IMR-90 (cell line): ENCODE data around the gene CDCP2. TPM values are rescaled to one million over a fixed set of nuclear protein-coding genes. Genes with fewer than 3 reads are reported as not detected.

Source experiments
- ATAC-seq: fragments of 200-7000 bp; cut with Tn5 transposase; 2 replicates; pipeline ENCODE4 v1.9.1; 2020; ENCODE audit warnings: low read depth, mild to moderate bottlenecking, moderate library complexity
- BruUV-seq: library from RNA; stranded (reverse); fragments of 400-500 nt; replicated peaks from 2 replicates; lab custom pipeline; 2021; lab: Mats Ljungman, UMichigan
- CTCF ChIA-PET: fragments of 300-600 bp; formaldehyde crosslinking; extraction: SDS; loops from one replicate; lab custom pipeline; 2021; ENCODE audit warnings: antibody characterized with exemption; lab: Yijun Ruan, JAX
- POLR2A ChIA-PET: fragments of 300-600 bp; sonication (Branson Sonifier 250); formaldehyde crosslinking; loops from one replicate; lab custom pipeline; 2022; ENCODE audit warnings: antibody characterized with exemption; ENCODE audit not compliant: unreplicated experiment; lab: Charles Lee
- DNase-seq: peaks from one replicate; pipeline ENCODE4 v3.0.0; 2013
- H2AFZ ChIP-seq: replicated peaks from 2 replicates; pipeline ENCODE3; 2013; ENCODE audit warnings: low read length, mild to moderate bottlenecking; ENCODE audit not compliant: poor library complexity
- H2AK5ac ChIP-seq: 2 replicates; pipeline ENCODE4 v1.6.1; 2013; ENCODE audit warnings: low read depth, low read length, inconsistent platforms
- H2AK9ac ChIP-seq: replicated peaks from 2 replicates; pipeline ENCODE3; 2013; ENCODE audit warnings: mild to moderate bottlenecking, low read depth, low read length, moderate library complexity; ENCODE audit not compliant: poor library complexity
- H2BK120ac ChIP-seq: 2 replicates; pipeline ENCODE4 v1.6.1; 2013; ENCODE audit warnings: low read depth, low read length, inconsistent platforms
- H2BK15ac ChIP-seq: 3 replicates; pipeline ENCODE4 v1.6.1; 2013; ENCODE audit warnings: low read depth, low read length, inconsistent platforms
- H2BK20ac ChIP-seq: 2 replicates; pipeline ENCODE4 v1.6.1; 2013; ENCODE audit warnings: low read depth, mild to moderate bottlenecking, inconsistent platforms, low read length, moderate library complexity
- H2BK5ac ChIP-seq: 2 replicates; pipeline ENCODE4 v1.6.1; 2013; ENCODE audit warnings: mild to moderate bottlenecking, low read depth, low read length, inconsistent platforms; ENCODE audit not compliant: poor library complexity, severe bottlenecking
- H3K14ac ChIP-seq: replicated peaks from 2 replicates; pipeline ENCODE4 v1.6.1; 2013; ENCODE audit warnings: low read depth, low read length, inconsistent platforms
- H3K18ac ChIP-seq: 2 replicates; pipeline ENCODE4 v1.6.1; 2013; ENCODE audit warnings: low read depth, low read length, control low read depth
- H3K23ac ChIP-seq: 2 replicates; pipeline ENCODE4 v1.6.1; 2013; ENCODE audit warnings: low read depth, low read length, inconsistent platforms
- H3K27ac ChIP-seq: 2 replicates; pipeline ENCODE4 v1.5.1; 2013; ENCODE audit warnings: mild to moderate bottlenecking, control low read depth, low read length; ENCODE audit not compliant: insufficient read depth
- H3K27me3 ChIP-seq: 2 replicates; pipeline ENCODE4 v1.6.1; 2013; ENCODE audit warnings: low read length; ENCODE audit not compliant: control insufficient read depth, insufficient read depth
- H3K36me3 ChIP-seq: 2 replicates; pipeline ENCODE4 v1.6.1; 2013; ENCODE audit warnings: low read length, mixed read lengths; ENCODE audit not compliant: control insufficient read depth, insufficient read depth
- H3K4ac ChIP-seq: 2 replicates; pipeline ENCODE4 v1.6.1; 2013; ENCODE audit warnings: low read depth, low read length, inconsistent platforms
- H3K4me1 ChIP-seq: 2 replicates; pipeline ENCODE4 v1.6.1; 2013; ENCODE audit warnings: low read length, mixed read lengths; ENCODE audit not compliant: control insufficient read depth, insufficient read depth
- H3K4me2 ChIP-seq: 2 replicates; pipeline ENCODE4 v1.6.1; 2013; ENCODE audit warnings: low read depth, mild to moderate bottlenecking, control low read depth, low read length, moderate library complexity
- H3K4me3 ChIP-seq: 2 replicates; pipeline ENCODE4 v1.5.1; 2013; ENCODE audit warnings: low read depth, mild to moderate bottlenecking, control low read depth, low read length, moderate library complexity; ENCODE audit not compliant: insufficient read depth
- H3K56ac ChIP-seq: 2 replicates; pipeline ENCODE4 v1.6.1; 2013; ENCODE audit warnings: low read length, inconsistent platforms; ENCODE audit not compliant: insufficient read depth; ENCODE audit errors: extremely low read depth
- H3K79me1 ChIP-seq, 2 experiments: 2 replicates each; pipeline ENCODE4 v1.6.1; 2013; ENCODE audit warnings: low read length in 2 of 2, inconsistent platforms in 1 of 2, low read depth in 1 of 2
- H3K9ac ChIP-seq: 2 replicates; pipeline ENCODE4 v1.6.1; 2013; ENCODE audit warnings: low read depth, low read length, control low read depth
- H3K9me1 ChIP-seq: 2 replicates; pipeline ENCODE4 v1.6.1; 2013; ENCODE audit warnings: low read length, inconsistent platforms; ENCODE audit not compliant: insufficient read depth
- H3K9me3 ChIP-seq: 2 replicates; pipeline ENCODE4 v1.6.1; 2013; ENCODE audit warnings: low read length; ENCODE audit not compliant: control insufficient read depth, insufficient read depth
- H4K20me1 ChIP-seq: 2 replicates; pipeline ENCODE4 v1.6.1; 2013; ENCODE audit warnings: low read length, inconsistent platforms; ENCODE audit not compliant: insufficient read depth
- H4K5ac ChIP-seq: 2 replicates; pipeline ENCODE4 v1.6.1; 2013; ENCODE audit warnings: mild to moderate bottlenecking, low read depth, low read length, control low read depth
- H4K8ac ChIP-seq, 2 experiments: 2 replicates each; pipeline ENCODE4 v1.6.1; 2013; ENCODE audit warnings: low read depth in 2 of 2, low read length in 2 of 2, control low read depth in 1 of 2, inconsistent platforms in 1 of 2
- H4K91ac ChIP-seq: 2 replicates; pipeline ENCODE4 v1.6.1; 2013; ENCODE audit warnings: low read depth, low read length, inconsistent platforms; ENCODE audit not compliant: insufficient read depth
- BHLHE40 ChIP-seq: fragments of 150-350 bp; IDR thresholded peaks from 2 replicates; pipeline ENCODE4 v1.6.1; 2016; ENCODE audit warnings: mild to moderate bottlenecking, low read depth, low read length
- CEBPB ChIP-seq: IDR thresholded peaks from 2 replicates; pipeline ENCODE4 v1.6.1; 2012; ENCODE audit warnings: low read depth, low read length, improper control_type of control experiment
- ELK1 ChIP-seq: fragments of 150-350 bp; IDR thresholded peaks from 2 replicates; pipeline ENCODE4 v1.6.1; 2016; ENCODE audit warnings: low read depth, mild to moderate bottlenecking, low read length, moderate library complexity, borderline replicate concordance
- FOS ChIP-seq: fragments of 150-350 bp; IDR thresholded peaks from 2 replicates; pipeline ENCODE4 v1.6.1; 2016; ENCODE audit warnings: low read depth, low read length
- MAZ ChIP-seq: IDR thresholded peaks from 2 replicates; pipeline ENCODE4 v1.6.1; 2012; ENCODE audit warnings: low read depth, mild to moderate bottlenecking, low read length, improper control_type of control experiment, moderate library complexity, borderline replicate concordance
- MXI1 ChIP-seq: IDR thresholded peaks from 2 replicates; pipeline ENCODE4 v1.6.1; 2012; ENCODE audit warnings: low read depth, mild to moderate bottlenecking, low read length, moderate library complexity, borderline replicate concordance
- NFE2L2 ChIP-seq: fragments of 150-350 bp; IDR thresholded peaks from 2 replicates; pipeline ENCODE4 v1.6.1; 2016; ENCODE audit warnings: low read depth, mild to moderate bottlenecking, low read length
- RCOR1 ChIP-seq: IDR thresholded peaks from 2 replicates; pipeline ENCODE4 v1.6.1; 2012; ENCODE audit warnings: mild to moderate bottlenecking, low read length, improper control_type of control experiment; ENCODE audit not compliant: insufficient replicate concordance
- RFX5 ChIP-seq: IDR thresholded peaks from 2 replicates; pipeline ENCODE4 v1.8.0; 2012; ENCODE audit warnings: low read depth, mild to moderate bottlenecking, low read length, moderate library complexity
- SMC3 ChIP-seq: fragments of 150-350 bp; IDR thresholded peaks from 2 replicates; pipeline ENCODE4 v1.6.1; 2016; ENCODE audit warnings: low read depth, mild to moderate bottlenecking, antibody characterized with exemption, low read length, moderate library complexity
- USF2 ChIP-seq: fragments of 150-350 bp; IDR thresholded peaks from 2 replicates; pipeline ENCODE4 v1.6.1; 2017; ENCODE audit warnings: mild to moderate bottlenecking, antibody characterized with exemption, low read length, low read depth
- WGBS, 2 experiments: methylation state at CpG; one replicate each; pipeline versions ENCODE4 v1.1.5 to v1.1.7; 2013; ENCODE audit warnings: missing lambda C conversion rate in 2 of 2; ENCODE audit not compliant: insufficient read length in 1 of 2; ENCODE audit errors: extremely low coverage in 2 of 2; 5-methylcytosine and 5-hydroxymethylcytosine counted together
- dilution Hi-C: fragments of 300-500 bp; cut with HindIII; formaldehyde crosslinking; loops from one replicate; pipeline ENCODE4 v1.14.3; 2018; ENCODE audit warnings: low sequenced_read_pairs; ENCODE audit not compliant: unreplicated experiment
- in situ Hi-C: fragments of 300-500 bp; cut with MboI; formaldehyde crosslinking; loops from 3 replicates; pipeline ENCODE4 v1.14.3; 2019; ENCODE audit warnings: low sequenced_read_pairs, inconsistent platforms, mixed read lengths
- intact Hi-C: fragments of 100-400 bp; cut with micrococcal nuclease; formaldehyde crosslinking; loops from 2 replicates; pipeline ENCODE4 v1.10.0; 2022
- polyA plus RNA-seq, 3 experiments: library from polyadenylated mRNA; depleted of rRNA; stranded (reverse); fragments of >200 nt; gene quantifications; 2 replicates each; pipeline ENCODE4 v1.2.3, GENCODE V29; 2012; ENCODE audit warnings: low replicate concordance in 1 of 3
- total RNA-seq: library from RNA; depleted of rRNA; stranded (reverse); fragments of >200 nt; gene quantifications from 2 replicates; pipeline ENCODE4 v1.2.3, GENCODE V29; 2012

Gene CDCP2
- total and polyA plus RNA-seq, 2 of the 4 experiments (the other 2 are of a cell fraction), result not detected

GRCh38 chr1:54151013-54151412, 1.8 kb downstream of the CDCP2 start:
- Histone ChIP-seq H3K9me1 (peaks cover 6% of the 10 kb centered on the region; the same call in 1 of the 2 replicates), H2AK9ac (no peak overlapping the region), H2BK20ac (no peak overlapping the region), H4K8ac (no peak overlapping the region), H3K4me1 (peaks cover 6% of the 10 kb centered on the region), H3K56ac (no peak overlapping the region), H3K4ac (no peak overlapping the region), H4K20me1 (no peaks in the 10 kb centered on the region), H2BK120ac (no peak overlapping the region), H4K91ac (no peak overlapping the region), H3K18ac (no peak overlapping the region), H3K27me3 (peaks cover 2% of the 10 kb centered on the region; the same call in 1 of the 2 replicates), H2BK15ac (no peak overlapping the region), H3K79me1 (no peaks in the 10 kb centered on the region), H3K14ac (no peak overlapping the region), H2BK5ac (no peak overlapping the region), H2AFZ (no peak overlapping the region), H2AK5ac (no peak overlapping the region), H4K5ac (no peak overlapping the region), H3K4me2 (no peak overlapping the region), H3K9ac (no peak overlapping the region), H3K9me3 (no peaks in the 10 kb centered on the region), H3K36me3 (no peaks in the 10 kb centered on the region), H3K4me3 (no peak overlapping the region), H3K27ac (no peak overlapping the region), H3K23ac (no peak overlapping the region)
- DNase-seq (no peak), ATAC-seq (no peak)
- dilution Hi-C loops, result no loop called here
- in situ Hi-C loops, result no loop called here
- BruUV-seq, result no TSS peak
- TF ChIP-seq FOS (no peak), ELK1 (no peak), USF2 (no peak), MXI1 (no peak), CEBPB (no peak), BHLHE40 (no peak), SMC3 (no peak), NFE2L2 (no peak), MAZ (no peak), RFX5 (no peak), RCOR1 (no peak)
- intact Hi-C loops, result no loop called here
- POLR2A ChIA-PET, result no interaction called here
- 80% methylated on average over 1 of the region's 5 CpGs; no CpG with 5 or more reads in 1 of the 2 experiments for WGBS, 2 experiments
- CTCF ChIA-PET, result no interaction called here
